ENCODE data around the gene SOCS7. TPM values are rescaled to one million over a fixed set of nuclear protein-coding genes. Genes with fewer than 3 reads are reported as not detected.

SOCS7 gene
- total RNA-seq, 1 experiment from 2014 or later: 7.4 TPM

- ChIA-PET POLR2A (ENCODE audit: unreplicated experiment) (no interaction called here), CTCF (no interaction called here)
- TF ChIP-seq EZH2phosphoT487 (IDR thresholded peaks at IDR 0.05; ENCODE audit: borderline replicate concordance, low read length) (no peak), CTCF (conservative IDR thresholded peaks at IDR 0.05; ENCODE audit: low read depth, low read length) (no peak), EZH2 (IDR thresholded peaks at IDR 0.05; ENCODE audit: low read length, unreplicated experiment) (no peak)
- Histone ChIP-seq H3K9me3 (ENCODE audit: low read length) (no peaks in the 10 kb centered on the region), H3K79me2 (ENCODE audit: low read length) (no peaks in the 10 kb centered on the region), H4K20me1 (ENCODE audit: low read length) (no peaks in the 10 kb centered on the region), H2AFZ (ENCODE audit: low read length) (no peak overlapping the region), H3K9ac (ENCODE audit: low read length) (no peak overlapping the region), H3F3A (ENCODE audit: low read length, unreplicated experiment) (no peaks in the 10 kb centered on the region), H3K4me2 (ENCODE audit: low read length) (no peak overlapping the region), H3K27ac (ENCODE audit: low read length) (no peak overlapping the region), H3K9me2 (replicated peaks; ENCODE audit: low read length) (no peaks in the 10 kb centered on the region), H3K36me3 (ENCODE audit: low read depth, low read length) (no peaks in the 10 kb centered on the region), H3K4me1 (ENCODE audit: insufficient read depth, low read length) (no peaks in the 10 kb centered on the region), H3K27me3 (ENCODE audit: low read length) (no peaks in the 10 kb centered on the region), H3K4me3 (ENCODE audit: low read length) (no peak overlapping the region)
- ATAC-seq (no peak), DNase-seq (no peak)
- BruUV-seq (replicated peaks): no TSS peak
- intact Hi-C loops (cut with micrococcal nuclease): no loop called here
Observed at GRCh38 chr17:38440614-38441397, 89.2 kb downstream of the SOCS7 start.

GRCh38 chr17:38441429-38442061, 89.9 kb downstream of the SOCS7 start:
- H3F3A ChIP-seq (ENCODE audit: low read length, unreplicated experiment): no peaks in the 10 kb centered on the region
- intact Hi-C loops (cut with micrococcal nuclease): no loop called here
- H3K4me2 ChIP-seq (ENCODE audit: low read length): no peak overlapping the region
- H3K9me2 ChIP-seq (replicated peaks; ENCODE audit: low read length): no peaks in the 10 kb centered on the region
- no peak overlapping the region for H2AFZ ChIP-seq (ENCODE audit: low read length)
- ATAC-seq: no peak
- H3K4me3 ChIP-seq (ENCODE audit: low read length): no peak overlapping the region
- DNase-seq: no peak
- H3K4me1 ChIP-seq (ENCODE audit: insufficient read depth, low read length): no peaks in the 10 kb centered on the region
- TF ChIP-seq EZH2phosphoT487 (IDR thresholded peaks at IDR 0.05; ENCODE audit: borderline replicate concordance, low read length): no peak
- no peak for TF ChIP-seq CTCF (conservative IDR thresholded peaks at IDR 0.05; ENCODE audit: low read depth, low read length)
- TF ChIP-seq EZH2 (IDR thresholded peaks at IDR 0.05; ENCODE audit: low read length, unreplicated experiment): no peak
- H3K27ac ChIP-seq (ENCODE audit: low read length): no peak overlapping the region
- H3K9me3 ChIP-seq (ENCODE audit: low read length): no peaks in the 10 kb centered on the region
- H3K9ac ChIP-seq (ENCODE audit: low read length): no peak overlapping the region
- CTCF ChIA-PET: interaction anchor here (0.7 kb wide), 1 partner anchor 20 kb away, joined by 3 read pairs; no protein-coding TSS in a partner anchor
- no peaks in the 10 kb centered on the region for H3K79me2 ChIP-seq (ENCODE audit: low read length)
- no peaks in the 10 kb centered on the region for H4K20me1 ChIP-seq (ENCODE audit: low read length)
- no peaks in the 10 kb centered on the region for H3K27me3 ChIP-seq (ENCODE audit: low read length)
- H3K36me3 ChIP-seq (ENCODE audit: low read depth, low read length): no peaks in the 10 kb centered on the region
- POLR2A ChIA-PET (ENCODE audit: unreplicated experiment): no interaction called here
- BruUV-seq (replicated peaks): no TSS peak

- ChIA-PET POLR2A (ENCODE audit: unreplicated experiment) (no interaction called here), CTCF (interaction anchor here (0.7 kb wide), 1 partner anchor 21 kb away, joined by 3 read pairs; no protein-coding TSS in a partner anchor)
- H3K27ac ChIP-seq (ENCODE audit: low read length): no peak overlapping the region
- no peaks in the 10 kb centered on the region for H3K9me2 ChIP-seq (replicated peaks; ENCODE audit: low read length)
- ATAC-seq (no peak), DNase-seq (no peak)
- no peaks in the 10 kb centered on the region for H4K20me1 ChIP-seq (ENCODE audit: low read length)
- intact Hi-C loops (cut with micrococcal nuclease): no loop called here
- TF ChIP-seq CTCF (conservative IDR thresholded peaks at IDR 0.05; ENCODE audit: low read depth, low read length) (no peak), EZH2 (IDR thresholded peaks at IDR 0.05; ENCODE audit: low read length, unreplicated experiment) (no peak), EZH2phosphoT487 (IDR thresholded peaks at IDR 0.05; ENCODE audit: borderline replicate concordance, low read length) (no peak)
- no peaks in the 10 kb centered on the region for H3K36me3 ChIP-seq (ENCODE audit: low read depth, low read length)
- BruUV-seq (replicated peaks): no TSS peak
- no peak overlapping the region for H3K4me3 ChIP-seq (ENCODE audit: low read length)
- no peaks in the 10 kb centered on the region for H3K79me2 ChIP-seq (ENCODE audit: low read length)
- H3K4me1 ChIP-seq (ENCODE audit: insufficient read depth, low read length): no peaks in the 10 kb centered on the region
- no peak overlapping the region for H3K9ac ChIP-seq (ENCODE audit: low read length)
- H3K27me3 ChIP-seq (ENCODE audit: low read length): no peaks in the 10 kb centered on the region
- H3F3A ChIP-seq (ENCODE audit: low read length, unreplicated experiment): no peaks in the 10 kb centered on the region
- no peak overlapping the region for H2AFZ ChIP-seq (ENCODE audit: low read length)
- H3K9me3 ChIP-seq (ENCODE audit: low read length): no peaks in the 10 kb centered on the region
- H3K4me2 ChIP-seq (ENCODE audit: low read length): no peak overlapping the region
Observed at GRCh38 chr17:38442548-38442947, 90.9 kb downstream of the SOCS7 start.

Data from PC-3 (cell line).